Vagina (tissue), 2 donors: ENCODE results near the gene LYZL6. TPM values are rescaled to one million over a fixed set of nuclear protein-coding genes. Genes with fewer than 3 reads are reported as not detected.

Experiments used
- DNase-seq, 2 donors: peaks; one replicate each; pipeline ENCODE4 v3.0.0-alpha.2; 2017; ENCODE audit errors: extremely low spot score in 2 of 2
- H3K27ac ChIP-seq: fragments of 200-600 bp; sonication (generic); one replicate; pipeline ENCODE4 v1.5.1; 2019
- H3K27me3 ChIP-seq: fragments of 200-600 bp; sonication (generic); one replicate; pipeline ENCODE4 v1.5.1; 2019
- H3K36me3 ChIP-seq, 2 donors: fragments of 200-600 bp; sonication (generic); one replicate each; pipeline ENCODE4 v1.5.1; 2017 to 2019
- H3K4me1 ChIP-seq: fragments of 200-600 bp; sonication (generic); one replicate; pipeline ENCODE4 v1.5.1; 2019
- H3K4me3 ChIP-seq, 2 donors: fragments of 200-600 bp; sonication (generic); 1 replicate in 1 of 2; 2 replicates in 1 of 2; pipeline ENCODE4 v1.5.1; 2016 to 2019
- H3K9me3 ChIP-seq: fragments of 200-600 bp; sonication (generic); one replicate; pipeline ENCODE4 v1.5.1; 2019
- POLR2A ChIP-seq, 2 donors: fragments of 450-650 bp; IDR thresholded peaks; one replicate each; pipeline ENCODE4 v1.6.1; 2017; ENCODE audit warnings: antibody characterized with exemption in 2 of 2, mild to moderate bottlenecking in 2 of 2, moderate library complexity in 2 of 2
- POLR2AphosphoS5 ChIP-seq, 2 donors: sonication (generic); formaldehyde crosslinking; IDR thresholded peaks; one replicate each; pipeline ENCODE4 v1.9.0; 2017; ENCODE audit warnings: antibody characterized with exemption in 2 of 2, mild to moderate bottlenecking in 2 of 2, low read depth in 1 of 2; ENCODE audit not compliant: insufficient read depth in 1 of 2
- intact Hi-C: fragments of 100-400 bp; cut with DNase I; formaldehyde crosslinking; loops from one replicate; pipeline ENCODE4 v1.15.1; 2023
- total RNA-seq: library from RNA; depleted of rRNA; stranded (reverse); fragments of >200 nt; gene quantifications from one replicate; pipeline ENCODE4 v1.2.3, GENCODE V29; 2016
- TF ChIP-seq, protein P1 (sequence below), 3 experiments: fragments of 450-650 bp in 2 of 3; fragments of 200-600 bp in 1 of 3; sonication (generic) in 1 of 3; IDR thresholded peaks; one replicate each; pipeline ENCODE4 v1.5.1; 2017 to 2019; ENCODE audit warnings: antibody characterized with exemption in 3 of 3, mild to moderate bottlenecking in 2 of 3, moderate library complexity in 2 of 3

LYZL6 gene, protein sequence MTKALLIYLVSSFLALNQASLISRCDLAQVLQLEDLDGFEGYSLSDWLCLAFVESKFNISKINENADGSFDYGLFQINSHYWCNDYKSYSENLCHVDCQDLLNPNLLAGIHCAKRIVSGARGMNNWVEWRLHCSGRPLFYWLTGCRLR
- not detected for total RNA-seq

DNA sequence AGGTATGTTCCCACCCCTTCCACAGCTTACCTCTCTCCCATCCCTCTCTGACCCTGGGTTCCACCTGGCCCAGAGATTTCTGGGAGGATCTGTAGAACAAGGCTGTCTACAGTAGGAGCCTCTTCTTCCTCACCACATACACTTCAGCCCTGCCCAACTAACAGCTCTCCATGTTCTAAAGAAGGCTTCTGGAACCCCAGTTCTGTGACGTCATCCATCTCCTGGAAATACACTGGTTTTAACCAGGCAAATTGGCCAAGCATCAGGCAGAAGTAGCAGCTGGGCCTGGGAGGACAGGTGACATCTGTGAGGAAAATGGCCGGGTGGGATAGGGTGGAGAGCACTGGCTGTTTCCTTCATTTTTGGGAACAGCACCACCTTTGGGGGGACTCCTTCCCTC, at the start of gene LYZL6:
Gene LYZL6, minus strand, starts transcription at position 177 of the 400 bp plus-strand sequence. CDS start 4,357 bp downstream, outside the sequence.
- intact Hi-C loops = no loop called here
- no peak within 1 kb of the TSS for H3K4me3 ChIP-seq
- DNase-seq = no peak
- H3K9me3 ChIP-seq = no peaks in the 10 kb centered on the region
- H3K27me3 ChIP-seq = no peaks in the 10 kb centered on the region
- H3K36me3 ChIP-seq = no peaks in the 10 kb centered on the region
- no peak for TF ChIP-seq POLR2A (IDR thresholded peaks at IDR 0.05)
- no peak for TF ChIP-seq POLR2AphosphoS5 (IDR thresholded peaks at IDR 0.05; ENCODE audit: insufficient read depth in 1 of 2, low read depth in 1 of 2)
- TF ChIP-seq, protein P1, sequence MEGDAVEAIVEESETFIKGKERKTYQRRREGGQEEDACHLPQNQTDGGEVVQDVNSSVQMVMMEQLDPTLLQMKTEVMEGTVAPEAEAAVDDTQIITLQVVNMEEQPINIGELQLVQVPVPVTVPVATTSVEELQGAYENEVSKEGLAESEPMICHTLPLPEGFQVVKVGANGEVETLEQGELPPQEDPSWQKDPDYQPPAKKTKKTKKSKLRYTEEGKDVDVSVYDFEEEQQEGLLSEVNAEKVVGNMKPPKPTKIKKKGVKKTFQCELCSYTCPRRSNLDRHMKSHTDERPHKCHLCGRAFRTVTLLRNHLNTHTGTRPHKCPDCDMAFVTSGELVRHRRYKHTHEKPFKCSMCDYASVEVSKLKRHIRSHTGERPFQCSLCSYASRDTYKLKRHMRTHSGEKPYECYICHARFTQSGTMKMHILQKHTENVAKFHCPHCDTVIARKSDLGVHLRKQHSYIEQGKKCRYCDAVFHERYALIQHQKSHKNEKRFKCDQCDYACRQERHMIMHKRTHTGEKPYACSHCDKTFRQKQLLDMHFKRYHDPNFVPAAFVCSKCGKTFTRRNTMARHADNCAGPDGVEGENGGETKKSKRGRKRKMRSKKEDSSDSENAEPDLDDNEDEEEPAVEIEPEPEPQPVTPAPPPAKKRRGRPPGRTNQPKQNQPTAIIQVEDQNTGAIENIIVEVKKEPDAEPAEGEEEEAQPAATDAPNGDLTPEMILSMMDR (IDR thresholded peaks at IDR 0.05) = no peak
- no peaks in the 10 kb centered on the region for H3K4me1 ChIP-seq
- H3K27ac ChIP-seq = no peak within 1 kb of the TSS

DNA sequence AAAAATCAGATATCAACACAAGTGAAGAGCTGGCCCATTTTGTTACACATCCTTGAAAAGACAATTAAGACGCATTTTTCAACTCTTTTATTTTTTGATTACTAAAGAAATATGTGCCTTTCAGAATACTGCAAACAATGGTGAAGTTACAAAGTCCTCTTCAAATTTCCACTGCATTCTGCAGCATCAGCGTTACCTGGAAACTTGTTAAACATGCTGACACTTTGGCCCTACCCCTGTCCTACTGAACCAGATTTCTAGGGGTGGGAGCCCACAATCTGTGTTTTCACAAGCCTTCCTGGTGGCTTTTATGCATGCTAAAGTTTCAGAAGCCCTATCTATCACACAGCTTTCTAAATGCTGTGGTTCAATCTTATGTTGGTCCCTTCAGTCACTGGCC, 47.6 kb upstream of the LYZL6 start:
- intact Hi-C loops = no loop called here

DNA sequence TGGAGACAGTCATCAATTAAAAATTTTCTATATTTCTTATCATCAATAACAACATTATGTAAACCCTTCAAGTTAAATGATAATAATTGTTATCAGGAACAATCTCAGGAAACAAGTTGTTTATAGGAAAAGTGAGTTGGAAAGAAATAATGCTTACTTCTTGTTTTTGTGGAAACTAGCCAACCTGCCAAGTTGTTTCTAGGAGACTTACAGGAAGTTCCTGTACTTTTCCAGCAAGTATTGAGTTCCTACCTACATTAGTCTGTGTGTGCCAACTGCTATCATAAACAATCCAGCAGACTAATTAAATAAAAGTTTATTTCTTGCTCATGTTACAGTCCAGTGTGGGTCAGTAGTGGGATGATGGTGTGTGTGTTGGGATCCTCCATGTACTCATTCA, 44.7 kb upstream of the LYZL6 start:
- Histone ChIP-seq H3K4me3 (no peak overlapping the region), H3K27me3 (no peaks in the 10 kb centered on the region), H3K4me1 (no peaks in the 10 kb centered on the region), H3K27ac (no peak overlapping the region), H3K9me3 (no peaks in the 10 kb centered on the region), H3K36me3 (no peaks in the 10 kb centered on the region)
- intact Hi-C loops = no loop called here
- peak in 1 of 2 donors; percentile 49 for TF ChIP-seq POLR2AphosphoS5 (IDR thresholded peaks at IDR 0.05; ENCODE audit: insufficient read depth in 1 of 2, low read depth in 1 of 2)
- TF ChIP-seq, protein P1 (IDR thresholded peaks at IDR 0.05) = no peak
- DNase-seq = no peak

More for the DNA sequence above, 47.6 kb upstream of the LYZL6 start:
- Histone ChIP-seq H3K4me3 (no peak overlapping the region), H3K4me1 (no peaks in the 10 kb centered on the region), H3K9me3 (no peaks in the 10 kb centered on the region), H3K27me3 (no peaks in the 10 kb centered on the region), H3K36me3 (no peaks in the 10 kb centered on the region), H3K27ac (no peak overlapping the region)
- DNase-seq = no peak
- no peak for TF ChIP-seq POLR2A (IDR thresholded peaks at IDR 0.05)
- no peak for TF ChIP-seq POLR2AphosphoS5 (IDR thresholded peaks at IDR 0.05; ENCODE audit: insufficient read depth in 1 of 2, low read depth in 1 of 2)
- TF ChIP-seq, protein P1 (IDR thresholded peaks at IDR 0.05) = no peak

DNA sequence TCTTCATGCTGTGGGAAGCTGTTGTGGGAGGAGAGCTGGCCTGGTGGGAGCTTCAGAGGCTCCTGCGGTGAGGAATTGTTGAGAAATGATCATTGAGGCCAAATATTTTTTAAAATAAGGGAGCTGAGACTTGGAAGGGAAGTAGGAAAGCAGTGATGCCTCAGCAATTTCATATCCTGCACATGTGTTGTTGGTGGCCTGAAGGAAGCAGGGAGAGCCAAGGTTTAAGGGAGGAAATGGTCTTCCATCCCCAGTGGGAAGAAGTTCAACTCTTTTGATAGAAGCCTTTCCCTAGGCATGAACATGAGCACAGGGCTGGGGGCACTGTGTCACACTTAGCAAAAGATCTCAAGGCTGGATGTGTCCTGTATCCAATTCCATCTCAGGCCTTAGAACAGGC, 43.1 kb upstream of the LYZL6 start, which contains the start of gene CCL14:
Gene CCL14, minus strand, starts transcription at position 87 of the 400 bp plus-strand sequence. Its CDS starts 80 bp downstream, at position 7.
- H3K36me3 ChIP-seq = no peaks in the 10 kb centered on the region
- no peak within 1 kb of the TSS for H3K27ac ChIP-seq
- no peaks in the 10 kb centered on the region for H3K9me3 ChIP-seq
- no peaks in the 10 kb centered on the region for H3K27me3 ChIP-seq
- DNase-seq = no peak
- TF ChIP-seq, protein P1 (IDR thresholded peaks at IDR 0.05) = no peak
- TF ChIP-seq POLR2AphosphoS5 (IDR thresholded peaks at IDR 0.05; ENCODE audit: insufficient read depth in 1 of 2, low read depth in 1 of 2) (no peak), POLR2A (IDR thresholded peaks at IDR 0.05) (no peak)
- H3K4me3 ChIP-seq = peak within 1 kb of the TSS; percentile 10 to 35
- H3K4me1 ChIP-seq = no peaks in the 10 kb centered on the region
- intact Hi-C loops = no loop called here

DNA sequence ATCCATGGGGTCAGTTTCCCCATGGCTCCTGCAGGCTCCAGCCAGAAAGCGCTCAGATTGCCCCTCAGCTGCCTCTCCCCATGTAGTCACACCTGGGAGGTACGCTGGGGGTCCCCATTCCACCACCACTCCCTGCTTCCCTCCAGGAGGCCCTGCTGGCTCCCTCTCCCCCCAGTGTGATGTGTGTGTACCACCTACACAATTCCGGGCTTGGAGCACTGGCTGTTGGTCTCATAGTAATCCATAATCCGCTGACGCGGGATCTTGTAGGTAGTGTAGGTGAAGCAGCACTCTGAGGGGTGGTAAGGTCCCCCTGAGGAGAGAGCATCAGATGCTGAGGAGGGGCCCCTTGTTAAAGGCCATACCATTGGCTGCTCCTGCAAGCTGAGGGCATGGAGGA, 40.6 kb upstream of the LYZL6 start:
- H3K4me1 ChIP-seq = no peaks in the 10 kb centered on the region
- no peaks in the 10 kb centered on the region for H3K36me3 ChIP-seq
- H3K27me3 ChIP-seq = no peaks in the 10 kb centered on the region
- H3K4me3 ChIP-seq = peak overlapping the region in 1 of 2 donors; percentile 35
- H3K9me3 ChIP-seq = no peaks in the 10 kb centered on the region
- intact Hi-C loops = no loop called here
- TF ChIP-seq, protein P1 (IDR thresholded peaks at IDR 0.05) = no peak
- TF ChIP-seq POLR2AphosphoS5 (IDR thresholded peaks at IDR 0.05; ENCODE audit: insufficient read depth in 1 of 2, low read depth in 1 of 2) (no peak), POLR2A (IDR thresholded peaks at IDR 0.05) (no peak)
- H3K27ac ChIP-seq = no peak overlapping the region
- DNase-seq = no peak
